Neural progenitor cell (in vitro differentiated cells): ENCODE data around the gene DNAJC5. TPM values are rescaled to one million over a fixed set of nuclear protein-coding genes. Genes with fewer than 3 reads are reported as not detected.

Source experiments
- DNase-seq: peaks from one replicate; pipeline ENCODE4 v3.0.0-alpha.2; 2016; ENCODE audit warnings: low spot score
- H2AFZ ChIP-seq: fragments of 200-600 bp; sonication (generic); replicated peaks from 2 replicates; pipeline ENCODE4 v1.6.1; 2016; ENCODE audit warnings: antibody characterized with exemption
- H3F3A ChIP-seq: fragments of 200-600 bp; sonication (generic); 2 replicates; pipeline ENCODE4 v1.6.1; 2016; ENCODE audit warnings: antibody characterized with exemption, low read depth
- H3K27ac ChIP-seq: fragments of 200-600 bp; sonication (generic); 2 replicates; pipeline ENCODE4 v1.5.1; 2016; ENCODE audit warnings: mild to moderate bottlenecking
- H3K27me3 ChIP-seq: fragments of 200-600 bp; sonication (generic); 2 replicates; pipeline ENCODE4 v1.6.1; 2016; ENCODE audit warnings: mild to moderate bottlenecking, moderate library complexity
- H3K36me3 ChIP-seq: fragments of 200-600 bp; sonication (generic); 2 replicates; pipeline ENCODE4 v1.5.1; 2016
- H3K4me1 ChIP-seq: fragments of 200-600 bp; sonication (generic); 2 replicates; pipeline ENCODE4 v1.6.1; 2016; ENCODE audit warnings: mixed run types
- H3K4me2 ChIP-seq: fragments of 200-600 bp; sonication (generic); 2 replicates; pipeline ENCODE4 v1.6.1; 2016
- H3K4me3 ChIP-seq: fragments of 200-600 bp; sonication (generic); 2 replicates; pipeline ENCODE4 v1.5.1; 2016
- H3K79me2 ChIP-seq: fragments of 200-600 bp; sonication (generic); 2 replicates; pipeline ENCODE4 v1.6.1; 2016; ENCODE audit warnings: low read depth
- H3K9ac ChIP-seq: fragments of 200-600 bp; sonication (generic); 2 replicates; pipeline ENCODE4 v1.6.1; 2016
- H3K9me3 ChIP-seq: fragments of 200-600 bp; sonication (generic); 2 replicates; pipeline ENCODE4 v1.5.1; 2016; ENCODE audit warnings: low read depth
- H4K20me1 ChIP-seq: fragments of 200-600 bp; sonication (generic); 2 replicates; pipeline ENCODE4 v1.6.1; 2016; ENCODE audit warnings: low read depth
- H3K27ac Mint-ChIP-seq: 3 replicates; pipeline ENCODE4 v1.8.0; 2021; ENCODE audit warnings: mixed read lengths
- H3K27me3 Mint-ChIP-seq: 2 replicates; pipeline ENCODE4 v1.8.0; 2022; ENCODE audit warnings: low read depth, mild to moderate bottlenecking, inconsistent platforms, moderate library complexity, mixed read lengths; ENCODE audit not compliant: insufficient read depth
- H3K36me3 Mint-ChIP-seq: 3 replicates; pipeline ENCODE4 v1.8.0; 2021; ENCODE audit warnings: mixed read lengths
- H3K4me1 Mint-ChIP-seq: 3 replicates; pipeline ENCODE4 v1.8.0; 2021; ENCODE audit warnings: mixed read lengths
- H3K4me3 Mint-ChIP-seq: 3 replicates; pipeline ENCODE4 v1.8.0; 2021; ENCODE audit warnings: mild to moderate bottlenecking, moderate library complexity, mixed read lengths
- H3K9me3 Mint-ChIP-seq: 3 replicates; pipeline ENCODE4 v1.8.0; 2020; ENCODE audit warnings: mixed read lengths
- CTCF ChIP-seq: fragments of 200-600 bp; sonication (generic); IDR thresholded peaks from 2 replicates; pipeline ENCODE4 v1.5.1; 2017; ENCODE audit warnings: antibody characterized with exemption, mild to moderate bottlenecking
- EZH2 ChIP-seq: fragments of 200-600 bp; sonication (generic); IDR thresholded peaks from 2 replicates; pipeline ENCODE4 v1.6.1; 2017; ENCODE audit warnings: antibody characterized with exemption, mild to moderate bottlenecking, moderate library complexity
- EZH2phosphoT487 ChIP-seq: fragments of 200-600 bp; sonication (generic); IDR thresholded peaks from 2 replicates; pipeline ENCODE4 v1.6.1; 2017; ENCODE audit warnings: antibody characterized with exemption
- total RNA-seq: library from RNA; depleted of rRNA; stranded (reverse); fragments of >200 nt; gene quantifications from 2 replicates; pipeline ENCODE4 v1.2.3, GENCODE V29; 2015; ENCODE audit warnings: low replicate concordance

DNAJC5 gene
- total RNA-seq, 1 donor from 2014 or later: 17.2 TPM

DNA sequence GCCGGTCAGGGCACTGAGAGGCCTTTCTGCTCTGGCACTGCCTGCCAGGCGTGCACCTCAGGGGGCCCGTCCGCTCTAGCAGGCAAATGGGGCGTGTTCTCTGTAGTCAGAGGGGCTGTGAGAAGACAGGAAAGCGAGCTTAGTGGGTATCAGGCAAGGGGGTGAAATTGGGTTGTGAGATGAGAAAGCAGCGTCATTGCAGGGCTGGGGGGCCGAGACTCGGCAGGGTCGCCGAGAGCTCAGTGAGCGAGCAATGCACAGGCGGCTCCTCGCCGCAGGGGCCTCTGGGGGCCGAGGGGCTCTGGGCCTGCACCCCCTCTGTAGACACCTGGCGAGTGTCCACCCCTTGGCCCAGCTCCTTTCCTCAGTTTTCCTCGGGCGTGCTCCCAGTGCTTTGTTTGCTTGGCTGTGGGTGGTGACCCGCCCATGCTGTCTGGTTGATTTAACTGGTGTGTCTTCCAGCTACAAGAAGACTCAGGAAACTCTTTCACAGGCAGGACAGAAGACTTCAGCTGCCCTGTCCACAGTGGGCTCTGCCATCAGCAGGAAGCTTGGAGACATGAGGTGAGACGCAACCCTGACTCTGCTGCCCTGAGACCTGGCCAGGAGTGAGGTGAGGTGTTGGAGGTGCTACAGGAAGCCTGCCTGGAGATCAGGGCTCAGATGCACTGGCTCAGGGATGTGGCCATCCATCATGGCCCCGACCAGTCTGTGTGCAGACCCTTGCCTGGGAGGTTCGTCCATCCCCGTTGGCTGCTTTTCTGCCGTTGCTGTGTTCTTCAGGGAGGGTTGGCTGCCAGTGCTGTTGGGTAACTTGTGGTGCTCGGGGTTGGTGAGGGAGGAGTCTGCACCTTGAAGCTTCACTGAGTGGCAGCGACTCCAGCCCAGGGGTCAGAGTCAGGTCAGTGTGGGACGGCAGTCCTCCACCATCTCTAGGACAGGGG is 12.4 kb upstream of the DNAJC5 start:
- H3K27ac ChIP-seq: no peak overlapping the region
- Mint-ChIP-seq H3K36me3 (peaks cover 14% of the 10 kb centered on the region), H3K4me1 (no peaks in the 10 kb centered on the region), H3K27ac (no peak overlapping the region), H3K27me3 (peaks cover 2% of the 10 kb centered on the region), H3K9me3 (no peaks in the 10 kb centered on the region), H3K4me3 (peak overlapping the region; percentile 43)
- peaks cover 25% of the 10 kb centered on the region for H4K20me1 ChIP-seq
- H3K9me3 ChIP-seq: no peaks in the 10 kb centered on the region
- H3F3A ChIP-seq: no peaks in the 10 kb centered on the region
- no peaks in the 10 kb centered on the region for H3K36me3 ChIP-seq
- H3K79me2 ChIP-seq: no peaks in the 10 kb centered on the region
- no peak overlapping the region for H3K4me3 ChIP-seq
- no peak for TF ChIP-seq EZH2
- no peak for TF ChIP-seq CTCF
- TF ChIP-seq EZH2phosphoT487: no peak
- no peaks in the 10 kb centered on the region for H3K27me3 ChIP-seq
- H3K9ac ChIP-seq: no peak overlapping the region
- no peak for DNase-seq
- H3K4me2 ChIP-seq: no peak overlapping the region
- no peak overlapping the region for H2AFZ ChIP-seq
- H3K4me1 ChIP-seq: no peaks in the 10 kb centered on the region

DNA sequence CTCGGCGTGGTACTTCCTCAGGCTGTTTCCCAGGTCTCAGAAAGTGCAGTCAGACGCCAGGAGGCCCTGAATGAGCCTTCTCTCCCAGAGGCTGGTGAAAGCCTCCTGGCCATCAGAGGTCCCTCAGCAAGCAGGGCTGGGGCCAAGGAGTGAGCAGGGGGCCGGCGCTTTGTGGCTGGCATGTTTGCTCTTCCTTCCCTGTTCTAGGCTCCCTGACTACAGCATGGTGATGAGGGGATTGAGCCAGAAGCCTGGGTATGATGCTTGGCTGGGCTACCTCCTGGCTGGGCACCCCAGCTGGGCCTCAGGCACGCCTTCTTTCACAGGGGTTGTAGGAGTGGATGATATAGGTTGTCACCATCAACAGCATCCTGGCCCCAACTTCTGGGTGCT is 11.7 kb upstream of the DNAJC5 start:
- Mint-ChIP-seq H3K9me3 (no peaks in the 10 kb centered on the region), H3K27me3 (peaks cover 2% of the 10 kb centered on the region), H3K36me3 (peaks cover 13% of the 10 kb centered on the region), H3K27ac (no peak overlapping the region), H3K4me1 (no peaks in the 10 kb centered on the region), H3K4me3 (no peak overlapping the region)
- no peak for TF ChIP-seq EZH2phosphoT487
- TF ChIP-seq EZH2: no peak
- TF ChIP-seq CTCF: no peak
- no peak for DNase-seq
- no peaks in the 10 kb centered on the region for H3K27me3 ChIP-seq
- no peak overlapping the region for H3K4me3 ChIP-seq
- H3K9me3 ChIP-seq: no peaks in the 10 kb centered on the region
- H3K4me2 ChIP-seq: no peak overlapping the region
- H4K20me1 ChIP-seq: peaks cover 19% of the 10 kb centered on the region
- H3K4me1 ChIP-seq: no peaks in the 10 kb centered on the region
- H3K27ac ChIP-seq: no peak overlapping the region
- H3K79me2 ChIP-seq: no peaks in the 10 kb centered on the region
- no peak overlapping the region for H3K9ac ChIP-seq
- no peaks in the 10 kb centered on the region for H3F3A ChIP-seq
- no peaks in the 10 kb centered on the region for H3K36me3 ChIP-seq
- H2AFZ ChIP-seq: no peak overlapping the region

GRCh38 chr20:63884506-63885263 is 10.2 kb upstream of the DNAJC5 start:
- Histone ChIP-seq H3K4me2 (no peak overlapping the region), H3K27ac (no peak overlapping the region), H3K27me3 (no peaks in the 10 kb centered on the region), H3K79me2 (no peaks in the 10 kb centered on the region), H2AFZ (no peak overlapping the region), H3F3A (no peaks in the 10 kb centered on the region), H4K20me1 (peaks cover 16% of the 10 kb centered on the region), H3K9me3 (no peaks in the 10 kb centered on the region), H3K4me1 (no peaks in the 10 kb centered on the region), H3K4me3 (no peak overlapping the region), H3K9ac (no peak overlapping the region), H3K36me3 (no peaks in the 10 kb centered on the region)
- Mint-ChIP-seq H3K4me1 (no peaks in the 10 kb centered on the region), H3K27me3 (no peaks in the 10 kb centered on the region), H3K27ac (no peak overlapping the region), H3K9me3 (no peaks in the 10 kb centered on the region), H3K36me3 (peaks cover 15% of the 10 kb centered on the region), H3K4me3 (no peak overlapping the region)
- no peak for DNase-seq
- no peak for TF ChIP-seq EZH2phosphoT487
- TF ChIP-seq EZH2: no peak
- TF ChIP-seq CTCF: no peak
